B cell (primary cell): ENCODE data around the gene PP2D1. TPM values are rescaled to one million over a fixed set of nuclear protein-coding genes. Genes with fewer than 3 reads are reported as not detected.

Experiments used
- ATAC-seq: fragments of 200-7000 bp; cut with Tn5 transposase; one replicate; pipeline ENCODE4 v1.10.0; 2021; ENCODE audit warnings: low read depth, mild to moderate bottlenecking, moderate number of reproducible peaks, moderate library complexity
- CTCF ChIA-PET: fragments of 350-600 bp; sonication (Branson Sonifier 250); formaldehyde crosslinking; loops from one replicate; lab custom pipeline; 2021; ENCODE audit warnings: antibody characterized with exemption, inconsistent platforms; lab: Charles Lee
- POLR2A ChIA-PET: fragments of 350-600 bp; sonication (Branson Sonifier 250); formaldehyde crosslinking; loops from one replicate; lab custom pipeline; 2021; ENCODE audit warnings: antibody characterized with exemption; lab: Charles Lee
- DNase-seq: peaks from one replicate; pipeline ENCODE4 v3.0.0; 2013
- H2AFZ ChIP-seq: 2 replicates; pipeline ENCODE4 v1.6.1; 2012; ENCODE audit warnings: mild to moderate bottlenecking, low read depth, low read length; ENCODE audit not compliant: insufficient read depth, poor library complexity, severe bottlenecking
- H3K27ac ChIP-seq, 2 donors: 1 replicate in 1 of 2; 2 replicates in 1 of 2; pipeline ENCODE4 v1.5.1; 2012 to 2013; ENCODE audit warnings: low read length in 2 of 2, mild to moderate bottlenecking in 2 of 2, moderate library complexity in 1 of 2
- H3K27me3 ChIP-seq, 4 experiments: fragments of 200-600 bp in 1 of 4; sonication (generic) in 1 of 4; replicated peaks in 1 of 4; 1 replicate in 2 of 4; 2 replicates in 2 of 4; pipeline versions ENCODE4 v1.6.1 to v1.7.0; 2013 to 2016; ENCODE audit warnings: low read length in 3 of 4, mild to moderate bottlenecking in 2 of 4, mixed read lengths in 1 of 4, moderate library complexity in 1 of 4; ENCODE audit not compliant: insufficient read depth in 4 of 4, control insufficient read depth in 3 of 4; ENCODE audit errors: control extremely low read depth in 1 of 4
- H3K36me3 ChIP-seq, 2 experiments: replicated peaks in 1 of 2; 1 replicate in 1 of 2; 2 replicates in 1 of 2; pipeline versions ENCODE4 v1.6.1 to v1.7.1; 2013; ENCODE audit warnings: low read length in 1 of 2; ENCODE audit not compliant: insufficient read depth in 2 of 2, control insufficient read depth in 1 of 2; ENCODE audit errors: control extremely low read depth in 1 of 2, extremely low read depth in 1 of 2
- H3K4me1 ChIP-seq, 2 donors: fragments of 200-600 bp in 1 of 2; sonication (generic) in 1 of 2; 1 replicate in 1 of 2; 2 replicates in 1 of 2; pipeline versions ENCODE4 v1.5.1 to v1.6.1; 2013 to 2017; ENCODE audit warnings: low read length in 2 of 2; ENCODE audit not compliant: control insufficient read depth in 2 of 2, insufficient read depth in 2 of 2
- H3K4me2 ChIP-seq: replicated peaks from 2 replicates; pipeline ENCODE3; 2012; ENCODE audit warnings: mild to moderate bottlenecking, low read depth, low read length; ENCODE audit not compliant: poor library complexity, severe bottlenecking
- H3K4me3 ChIP-seq, 5 experiments: fragments of 200-600 bp in 1 of 5; sonication (generic) in 1 of 5; 1 replicate in 3 of 5; 2 replicates in 2 of 5; pipeline versions ENCODE4 v1.5.1 to v1.7.0; 2011 to 2016; ENCODE audit warnings: low read length in 4 of 5, mild to moderate bottlenecking in 4 of 5, low read depth in 2 of 5, control low read depth in 1 of 5, moderate library complexity in 1 of 5; ENCODE audit not compliant: insufficient read depth in 1 of 5; ENCODE audit errors: control extremely low read depth in 1 of 5, extremely low read depth in 1 of 5
- H3K79me2 ChIP-seq: fragments of 200-600 bp; sonication (generic); one replicate; pipeline ENCODE4 v1.6.0; 2016; ENCODE audit warnings: low read length; ENCODE audit not compliant: control insufficient read depth, insufficient read depth
- H3K9ac ChIP-seq: fragments of 200-600 bp; sonication (generic); 2 replicates; pipeline ENCODE4 v1.6.1; 2017; ENCODE audit warnings: mild to moderate bottlenecking, low read length, moderate library complexity
- H3K9me3 ChIP-seq, 3 donors: one replicate each; pipeline versions ENCODE4 v1.6.1 to v1.7.1; 2013; ENCODE audit warnings: low read length in 2 of 3; ENCODE audit not compliant: control insufficient read depth in 2 of 3, insufficient read depth in 1 of 3; ENCODE audit errors: control extremely low read depth in 1 of 3
- H4K20me1 ChIP-seq: 2 replicates; pipeline ENCODE4 v1.6.0; 2012; ENCODE audit warnings: mild to moderate bottlenecking, low read length; ENCODE audit not compliant: insufficient read depth, control insufficient read depth, poor library complexity, severe bottlenecking
- H3K27ac Mint-ChIP-seq: one replicate; pipeline ENCODE4 v1.8.0; 2021; ENCODE audit warnings: mixed read lengths
- H3K27me3 Mint-ChIP-seq: one replicate; pipeline ENCODE4 v1.8.0; 2021; ENCODE audit warnings: mixed read lengths
- H3K4me1 Mint-ChIP-seq: one replicate; pipeline ENCODE4 v1.8.0; 2021; ENCODE audit warnings: mixed read lengths
- H3K4me3 Mint-ChIP-seq: one replicate; pipeline ENCODE4 v1.8.0; 2021; ENCODE audit warnings: mixed read lengths
- H3K9me3 Mint-ChIP-seq: one replicate; pipeline ENCODE4 v1.8.0; 2022; ENCODE audit warnings: mixed read lengths; ENCODE audit not compliant: insufficient read depth
- CTCF ChIP-seq: fragments of 200-600 bp; IDR thresholded peaks from one replicate; pipeline ENCODE4 v1.8.0; 2022; ENCODE audit warnings: antibody characterized with exemption, mild to moderate bottlenecking
- EZH2 ChIP-seq: IDR thresholded peaks from 2 replicates; pipeline ENCODE4 v1.6.1; 2012; ENCODE audit warnings: borderline replicate concordance, low read depth, mild to moderate bottlenecking, moderate library complexity, low read length; ENCODE audit not compliant: insufficient read depth, poor library complexity, severe bottlenecking
- WGBS: methylation state at CpG from one replicate; pipeline ENCODE4 v1.1.5; 2013; ENCODE audit warnings: missing lambda C conversion rate; ENCODE audit not compliant: insufficient coverage; 5-methylcytosine and 5-hydroxymethylcytosine counted together
- intact Hi-C: fragments of 100-400 bp; cut with micrococcal nuclease; formaldehyde crosslinking; loops from one replicate; pipeline ENCODE4 v1.10.0; 2022
- polyA plus RNA-seq: library from polyadenylated mRNA; depleted of rRNA; stranded (reverse); fragments of >200 nt; gene quantifications from 2 replicates; pipeline ENCODE4 v1.2.3, GENCODE V29; 2012
- total RNA-seq, 2 donors: library from RNA; stranded (reverse); fragments of 120-200 nt in 1 of 2; gene quantifications; 1 replicate in 1 of 2; 2 replicates in 1 of 2; pipeline versions ENCODE4 v1.2.3 to v1.2.4, GENCODE V29; 2013 to 2022

Gene PP2D1
- total and polyA plus RNA-seq, 2 donors (not counting 1 experiment from before 2014, with no cell fraction given), result not detected

GRCh38 chr3:20039765-20040547 is 27.9 kb upstream of the PP2D1 start, which contains the start of gene KAT2B:
TSS of gene KAT2B (plus strand) at chr3:20040446. CDS start at chr3:20040478, 32 bp downstream.
- H3K79me2 ChIP-seq, result peaks cover 43% of the 10 kb centered on the region
- H3K36me3 ChIP-seq, result no peaks in the 10 kb centered on the region
- intact Hi-C loops, result loop anchor here (1.0 to 5.0 kb wide), 8 partner anchors 8 to 1618 kb away; partner anchors contain the start of genes KCNH8 and RAB5A
- Mint-ChIP-seq H3K27ac (peak within 1 kb of the TSS; percentile 98), H3K4me3 (peak within 1 kb of the TSS; percentile 97), H3K4me1 (peaks cover 43% of the 10 kb centered on the region), H3K9me3 (no peaks in the 10 kb centered on the region), H3K27me3 (no peaks in the 10 kb centered on the region)
- H3K27ac ChIP-seq, result peak within 1 kb of the TSS; percentile 85 to 87
- H3K4me2 ChIP-seq, result peak within 1 kb of the TSS; percentile 85
- ATAC-seq (peak; percentile 74), DNase-seq (peak; percentile 93)
- POLR2A ChIA-PET, result interaction anchor here (1.4 to 1.7 kb wide), 3 partner anchors 86 to 146 kb away, joined by 5 to 7 read pairs (median 7); partner anchors contain the start of genes RAB5A and SGO1
- peaks cover 43 to 50% of the 10 kb centered on the region in 2 donors for H3K4me1 ChIP-seq
- H2AFZ ChIP-seq, result peak within 1 kb of the TSS; percentile 91
- no peaks in the 10 kb centered on the region for H3K9me3 ChIP-seq
- under 1% methylated on average over 47 of the region's 75 CpGs for WGBS
- CTCF ChIA-PET, result interaction anchor here (1.0 to 2.7 kb wide), 5 partner anchors 15 to 147 kb away, joined by 3 to 14 read pairs (median 5); partner anchors contain the start of gene SGO1
- H3K9ac ChIP-seq, result peak within 1 kb of the TSS; percentile 71
- peak within 1 kb of the TSS; percentile 68 to 87 (median 84) for H3K4me3 ChIP-seq
- no peaks in the 10 kb centered on the region for H4K20me1 ChIP-seq
- H3K27me3 ChIP-seq, result no peaks in the 10 kb centered on the region
- TF ChIP-seq CTCF (peak; percentile 85), EZH2 (no peak)
